Esophagus squamous epithelium (tissue), 5 donors: Measurements from ENCODE around the gene MRPS23. TPM values are rescaled to one million over a fixed set of nuclear protein-coding genes. Genes with fewer than 3 reads are reported as not detected.

Experiments
- DNase-seq: peaks from one replicate; lab custom pipeline; 2025; lab: John Stamatoyannopoulos, UW
- H3K27ac ChIP-seq, 4 donors: fragments of 200-600 bp; sonication (generic); one replicate each; pipeline ENCODE4 v1.5.1; 2016 to 2019; ENCODE audit warnings: mild to moderate bottlenecking in 1 of 4
- H3K27me3 ChIP-seq, 4 donors: fragments of 200-600 bp; sonication (generic); 1 replicate in 3 of 4; 2 replicates in 1 of 4; pipeline versions ENCODE4 v1.5.1 to v1.6.0; 2017 to 2021; ENCODE audit warnings: antibody characterized with exemption in 1 of 4
- H3K36me3 ChIP-seq, 3 donors: fragments of 200-600 bp; sonication (generic); one replicate each; pipeline ENCODE4 v1.5.1; 2016 to 2019
- H3K4me1 ChIP-seq, 3 donors: fragments of 200-600 bp; sonication (generic); one replicate each; pipeline ENCODE4 v1.5.1; 2017 to 2019
- H3K4me3 ChIP-seq, 4 donors: fragments of 200-600 bp; sonication (generic); 1 replicate in 3 of 4; 2 replicates in 1 of 4; pipeline ENCODE4 v1.5.1; 2016 to 2019; ENCODE audit warnings: mild to moderate bottlenecking in 2 of 4, moderate library complexity in 1 of 4
- H3K9me3 ChIP-seq, 3 donors: fragments of 200-600 bp; sonication (generic); one replicate each; pipeline ENCODE4 v1.5.1; 2016 to 2019
- POLR2A ChIP-seq, 4 donors: fragments of 450-650 bp; IDR thresholded peaks; one replicate each; pipeline ENCODE4 v1.6.1; 2017; ENCODE audit warnings: antibody characterized with exemption in 4 of 4, mild to moderate bottlenecking in 4 of 4, moderate library complexity in 3 of 4
- WGBS, 2 donors: methylation state at CpG; one replicate each; pipeline ENCODE4 v1.1.5; 2018; 5-methylcytosine and 5-hydroxymethylcytosine counted together
- intact Hi-C: fragments of 100-400 bp; cut with DNase I; formaldehyde crosslinking; loops from one replicate; pipeline ENCODE4 v1.15.0; 2022
- total RNA-seq, 4 donors: library from RNA; depleted of rRNA; stranded (reverse); fragments of >200 nt; gene quantifications; one replicate each; pipeline ENCODE4 v1.1.0, GENCODE V29; 2016
- TF ChIP-seq, protein P1 (sequence below), 6 experiments: fragments of 450-650 bp in 4 of 6; fragments of 200-600 bp in 2 of 6; sonication (generic) in 2 of 6; IDR thresholded peaks; one replicate each; pipeline ENCODE4 v1.5.1; 2016 to 2019; ENCODE audit warnings: antibody characterized with exemption in 6 of 6, mild to moderate bottlenecking in 4 of 6, moderate library complexity in 4 of 6
- donor health status: DM: yes; HTN: yes; CAD: no.

Gene MRPS23
- total RNA-seq, 4 donors from 2014 or later: 9.9 to 25.2 (median 20.8) TPM

DNA sequence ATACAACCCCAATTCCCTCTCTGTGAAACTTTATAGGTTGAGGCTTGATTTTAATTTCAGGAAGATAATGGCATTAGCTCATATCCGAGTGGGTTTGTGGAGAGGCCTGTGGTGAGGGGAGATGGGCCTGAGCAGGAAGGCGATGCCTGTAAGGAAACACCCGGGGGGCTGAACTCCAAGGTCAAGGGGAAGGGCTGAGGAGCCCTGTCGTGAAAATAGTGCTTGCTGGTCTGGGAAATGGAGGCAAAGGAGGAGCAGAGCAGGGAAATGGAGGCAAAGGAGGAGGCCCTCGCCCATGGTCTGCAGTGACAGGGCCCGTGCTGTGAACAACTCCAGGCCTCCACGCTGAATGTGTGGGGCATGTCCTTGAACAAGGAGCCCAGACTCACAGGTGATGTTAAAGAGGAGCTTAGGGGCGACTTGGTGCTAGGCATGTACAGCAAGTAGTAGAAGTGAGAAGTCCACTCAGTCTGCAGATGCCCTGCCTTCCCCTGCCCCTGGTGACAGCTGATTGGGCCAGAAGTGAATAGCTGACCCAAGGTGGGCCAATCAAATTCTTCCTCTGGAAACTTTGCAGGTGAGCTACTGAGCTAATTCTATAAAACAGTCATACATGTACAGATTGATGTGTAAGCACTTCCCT lies 38.1 kb downstream of the MRPS23 start:
- Histone ChIP-seq H3K9me3 (no peaks in the 10 kb centered on the region), H3K36me3 (no peaks in the 10 kb centered on the region), H3K4me1 (peaks cover 9 to 19% (median 13%) of the 10 kb centered on the region in 3 donors), H3K27me3 (peaks cover 0 to 36% (median 0%) of the 10 kb centered on the region in 4 donors), H3K27ac (peak overlapping the region in 1 of 4 donors; percentile 54), H3K4me3 (no peak overlapping the region)
- intact Hi-C loops: no loop called here
- WGBS, 2 donors: 62 to 69% methylated on average over 8 of the region's 8 CpGs
- no peak for TF ChIP-seq POLR2A (IDR thresholded peaks at IDR 0.05)
- TF ChIP-seq, protein P1, sequence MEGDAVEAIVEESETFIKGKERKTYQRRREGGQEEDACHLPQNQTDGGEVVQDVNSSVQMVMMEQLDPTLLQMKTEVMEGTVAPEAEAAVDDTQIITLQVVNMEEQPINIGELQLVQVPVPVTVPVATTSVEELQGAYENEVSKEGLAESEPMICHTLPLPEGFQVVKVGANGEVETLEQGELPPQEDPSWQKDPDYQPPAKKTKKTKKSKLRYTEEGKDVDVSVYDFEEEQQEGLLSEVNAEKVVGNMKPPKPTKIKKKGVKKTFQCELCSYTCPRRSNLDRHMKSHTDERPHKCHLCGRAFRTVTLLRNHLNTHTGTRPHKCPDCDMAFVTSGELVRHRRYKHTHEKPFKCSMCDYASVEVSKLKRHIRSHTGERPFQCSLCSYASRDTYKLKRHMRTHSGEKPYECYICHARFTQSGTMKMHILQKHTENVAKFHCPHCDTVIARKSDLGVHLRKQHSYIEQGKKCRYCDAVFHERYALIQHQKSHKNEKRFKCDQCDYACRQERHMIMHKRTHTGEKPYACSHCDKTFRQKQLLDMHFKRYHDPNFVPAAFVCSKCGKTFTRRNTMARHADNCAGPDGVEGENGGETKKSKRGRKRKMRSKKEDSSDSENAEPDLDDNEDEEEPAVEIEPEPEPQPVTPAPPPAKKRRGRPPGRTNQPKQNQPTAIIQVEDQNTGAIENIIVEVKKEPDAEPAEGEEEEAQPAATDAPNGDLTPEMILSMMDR (IDR thresholded peaks at IDR 0.05): no peak
- DNase-seq: no peak

DNA sequence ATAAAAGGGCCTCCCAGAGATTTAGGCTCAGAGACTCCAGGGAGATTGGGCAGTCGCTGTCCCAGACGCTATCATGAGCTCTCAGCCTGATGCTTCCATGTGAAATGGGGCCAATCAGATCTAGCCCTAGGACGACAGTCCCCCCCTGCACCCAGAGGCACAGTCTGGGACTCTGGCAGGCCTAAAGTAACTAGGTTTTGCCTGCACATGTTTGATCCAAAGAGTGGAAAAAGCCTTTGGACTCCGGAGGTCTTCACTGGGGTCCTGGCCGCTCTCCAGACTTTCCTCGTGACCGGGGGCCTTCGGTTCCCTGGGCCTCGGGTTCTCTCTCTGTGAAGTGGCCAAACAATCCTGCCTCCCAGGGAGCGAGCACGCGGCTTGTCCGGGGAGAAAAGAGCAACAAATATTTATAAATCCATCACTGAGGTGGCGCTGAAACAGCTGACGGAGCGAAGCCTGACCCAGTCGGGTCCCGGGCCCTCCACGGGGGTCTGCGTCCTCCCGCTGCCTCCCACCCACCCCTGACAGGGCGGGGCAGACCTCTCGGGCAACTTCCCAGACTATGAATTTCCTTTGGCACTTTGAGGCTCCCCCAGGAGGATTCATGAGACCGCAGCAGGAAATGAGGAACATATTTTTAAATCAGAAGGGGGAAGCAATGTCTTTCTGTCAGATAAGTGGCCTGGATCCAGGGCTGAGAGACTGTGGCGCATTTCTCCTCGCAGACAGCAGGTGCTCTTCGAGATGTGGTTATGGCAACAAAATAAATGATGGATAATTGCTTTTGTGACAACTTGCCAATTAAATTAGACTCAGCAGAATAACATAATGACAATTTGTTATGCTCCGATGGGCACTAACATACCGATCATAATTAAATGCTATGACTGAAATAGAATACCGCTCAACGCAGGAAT lies 38.9 kb downstream of the MRPS23 start:
- peak overlapping the region in 3 of 4 donors; percentile 14 to 74 (median 54) for H3K27ac ChIP-seq
- no peak for TF ChIP-seq POLR2A (IDR thresholded peaks at IDR 0.05)
- TF ChIP-seq, protein P1 (IDR thresholded peaks at IDR 0.05): no peak
- no peaks in the 10 kb centered on the region for H3K36me3 ChIP-seq
- H3K27me3 ChIP-seq: peaks cover 0 to 36% (median 0%) of the 10 kb centered on the region in 4 donors
- H3K4me1 ChIP-seq: peaks cover 9 to 19% (median 13%) of the 10 kb centered on the region in 3 donors
- peak overlapping the region in 3 of 4 donors; percentile 30 to 56 (median 34) for H3K4me3 ChIP-seq
- H3K9me3 ChIP-seq: no peaks in the 10 kb centered on the region
- no peak for DNase-seq
- 6 to 9% methylated on average over 13 to 26 of the region's 31 CpGs for WGBS, 2 donors
- intact Hi-C loops: no loop called here

DNA sequence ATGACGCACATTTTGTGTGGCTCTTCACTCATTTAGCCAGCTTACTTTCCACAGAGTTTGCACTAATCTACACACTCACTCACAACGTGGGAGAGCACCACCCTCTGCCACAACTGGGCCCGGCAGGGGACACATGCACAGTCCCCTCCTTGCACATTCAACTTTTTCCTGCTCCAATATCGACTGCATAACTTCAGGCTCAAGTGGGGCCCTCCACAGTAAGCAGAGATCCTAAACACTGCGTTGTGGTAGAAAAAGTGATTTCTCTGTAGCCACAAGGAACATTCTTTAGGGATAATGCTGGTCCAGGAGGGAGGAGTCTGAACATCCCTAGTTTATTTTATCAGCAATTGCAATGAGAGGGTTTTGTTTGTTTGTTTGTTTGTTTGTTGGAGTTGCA lies 40.0 kb downstream of the MRPS23 start:
- no peak overlapping the region for H3K27ac ChIP-seq
- H3K27me3 ChIP-seq: peaks cover 0 to 38% (median 0%) of the 10 kb centered on the region in 4 donors
- TF ChIP-seq POLR2A (IDR thresholded peaks at IDR 0.05): no peak
- TF ChIP-seq, protein P1 (IDR thresholded peaks at IDR 0.05): no peak
- intact Hi-C loops: no loop called here
- no peaks in the 10 kb centered on the region for H3K9me3 ChIP-seq
- 70 to 74% methylated on average over 5 of the region's 5 CpGs for WGBS, 2 donors
- H3K4me1 ChIP-seq: peaks cover 9 to 19% (median 13%) of the 10 kb centered on the region in 3 donors
- no peaks in the 10 kb centered on the region for H3K36me3 ChIP-seq
- H3K4me3 ChIP-seq: no peak overlapping the region
- DNase-seq: no peak

DNA sequence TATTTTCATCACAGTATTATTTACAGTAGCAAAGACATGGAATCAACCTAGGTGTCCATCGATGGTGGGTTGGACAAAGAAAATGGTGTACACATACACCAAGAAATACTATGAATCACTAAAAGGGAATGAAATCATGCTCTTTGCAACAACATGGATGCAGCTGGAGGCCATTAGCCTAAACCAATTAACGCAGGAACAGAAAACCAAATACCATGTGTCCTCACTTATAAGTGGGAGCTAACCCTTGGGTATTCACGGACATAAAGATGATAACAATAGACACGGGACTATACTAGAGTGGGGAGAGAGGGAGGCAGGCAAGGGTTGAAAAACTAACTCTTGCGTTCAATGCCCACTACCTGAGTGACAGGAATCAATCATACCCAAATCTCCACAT lies 41.0 kb downstream of the MRPS23 start:
- no peak overlapping the region for H3K27ac ChIP-seq
- WGBS, 2 donors: 84 to 88% methylated on average over 5 of the region's 5 CpGs
- H3K4me1 ChIP-seq: peaks cover 9 to 19% (median 13%) of the 10 kb centered on the region in 3 donors
- peaks cover 0 to 38% (median 0%) of the 10 kb centered on the region in 4 donors for H3K27me3 ChIP-seq
- no peak overlapping the region for H3K4me3 ChIP-seq
- DNase-seq: no peak
- TF ChIP-seq, protein P1 (IDR thresholded peaks at IDR 0.05): no peak
- no peak for TF ChIP-seq POLR2A (IDR thresholded peaks at IDR 0.05)
- intact Hi-C loops: no loop called here
- H3K9me3 ChIP-seq: no peaks in the 10 kb centered on the region
- no peaks in the 10 kb centered on the region for H3K36me3 ChIP-seq
